ENCODE results near the gene KIF17.

Gene KIF17

GRCh38 chr1:20717452-20718342 is at the start of gene KIF17:
Gene KIF17, minus strand, starts transcription at chr1:20718007. Its CDS starts 301 bp downstream, at chr1:20717706.
- FAIRE-seq: no peak

GRCh38 chr1:20767271-20767670 is 49.5 kb upstream of the KIF17 start:
- FAIRE-seq: no peak

GRCh38 chr1:20763417-20763816 is 45.6 kb upstream of the KIF17 start:
- no peak for FAIRE-seq

GRCh38 chr1:20760322-20760721 is 42.5 kb upstream of the KIF17 start:
- FAIRE-seq: no peak

GRCh38 chr1:20753589-20753988 is 35.8 kb upstream of the KIF17 start:
- FAIRE-seq: no peak

- FAIRE-seq: no peak
Observed at GRCh38 chr1:20751462-20751990, 33.7 kb upstream of the KIF17 start.

GRCh38 chr1:20742671-20743070 is 24.9 kb upstream of the KIF17 start:
- FAIRE-seq: no peak

GRCh38 chr1:20740781-20741180 is 23.0 kb upstream of the KIF17 start:
- no peak for FAIRE-seq

GRCh38 chr1:20739225-20739624 is 21.4 kb upstream of the KIF17 start:
- FAIRE-seq: no peak

- FAIRE-seq: no peak
Observed at GRCh38 chr1:20735581-20736111, 17.8 kb upstream of the KIF17 start.

- no peak for FAIRE-seq
Observed at GRCh38 chr1:20733360-20733975, 15.7 kb upstream of the KIF17 start.

GRCh38 chr1:20732588-20733359 is 15.0 kb upstream of the KIF17 start, which contains the start of gene SH2D5:
Gene SH2D5, minus strand, starts transcription at chr1:20732703. Its CDS starts 4,659 bp downstream, at chr1:20728044.
- FAIRE-seq: no peak

GRCh38 chr1:20732071-20732587 is 14.3 kb upstream of the KIF17 start:
- FAIRE-seq: no peak

GRCh38 chr1:20731057-20731991 is 13.5 kb upstream of the KIF17 start:
- FAIRE-seq: no peak

- FAIRE-seq: no peak
Observed at GRCh38 chr1:20730690-20731056, 12.9 kb upstream of the KIF17 start.

- FAIRE-seq: no peak
Observed at GRCh38 chr1:20729990-20730689, 12.3 kb upstream of the KIF17 start.

GRCh38 chr1:20729155-20729931 is 11.5 kb upstream of the KIF17 start:
- no peak for FAIRE-seq

- no peak for FAIRE-seq
Observed at GRCh38 chr1:20728371-20729154, 10.8 kb upstream of the KIF17 start.

- FAIRE-seq: no peak
Observed at GRCh38 chr1:20727746-20728316, 10.0 kb upstream of the KIF17 start.

Data from A204.1 (cell line).